ENCODE results near the gene PAPOLB.

Gene PAPOLB

GRCh38 chr7:4878336-4879335, 16.8 kb upstream of the PAPOLB start:
- DNase-seq (ENCODE audit: low read depth in 2 of 2) = no peak

GRCh38 chr7:4876586-4876985, 14.8 kb upstream of the PAPOLB start:
- no peak for DNase-seq (ENCODE audit: low read depth in 2 of 2)

- no peak for DNase-seq (ENCODE audit: low read depth in 2 of 2)
These were observed 13.6 kb upstream of the PAPOLB start for GRCh38 chr7:4875391-4875790.

- no peak for DNase-seq (ENCODE audit: low read depth in 2 of 2)
These were observed 11.5 kb upstream of the PAPOLB start for GRCh38 chr7:4873071-4873944.

GRCh38 chr7:4871930-4872675, 10.3 kb upstream of the PAPOLB start:
- no peak for DNase-seq (ENCODE audit: low read depth in 2 of 2)

GRCh38 chr7:4871056-4871680, 9.3 kb upstream of the PAPOLB start:
- DNase-seq (ENCODE audit: low read depth in 2 of 2) = no peak

GRCh38 chr7:4868493-4868892, 6.7 kb upstream of the PAPOLB start:
- no peak for DNase-seq (ENCODE audit: low read depth in 2 of 2)

GRCh38 chr7:4866528-4867496, 5.0 kb upstream of the PAPOLB start:
- no peak for DNase-seq (ENCODE audit: low read depth in 2 of 2)

- DNase-seq (ENCODE audit: low read depth in 2 of 2) = no peak
These were observed 326 bp upstream of the PAPOLB start for GRCh38 chr7:4862156-4862555.

- no peak for DNase-seq (ENCODE audit: low read depth in 2 of 2)
These were observed 603 bp downstream of the PAPOLB start for GRCh38 chr7:4861227-4861626.

GRCh38 chr7:4857189-4857588, 4.6 kb downstream of the PAPOLB start:
- no peak for DNase-seq (ENCODE audit: low read depth in 2 of 2)

- DNase-seq (ENCODE audit: low read depth in 2 of 2) = no peak
These were observed 5.3 kb downstream of the PAPOLB start for GRCh38 chr7:4856336-4857057.

- no peak for DNase-seq (ENCODE audit: low read depth in 2 of 2)
These were observed 6.9 kb downstream of the PAPOLB start for GRCh38 chr7:4854916-4855315.

- no peak for DNase-seq (ENCODE audit: low read depth in 2 of 2)
These were observed 10.1 kb downstream of the PAPOLB start for GRCh38 chr7:4851459-4852422.

- DNase-seq (ENCODE audit: low read depth in 2 of 2) = no peak
These were observed 11.5 kb downstream of the PAPOLB start for GRCh38 chr7:4850262-4850795.

GRCh38 chr7:4849390-4849789, 12.4 kb downstream of the PAPOLB start:
- no peak for DNase-seq (ENCODE audit: low read depth in 2 of 2)

GRCh38 chr7:4845740-4846142, 16.1 kb downstream of the PAPOLB start:
- DNase-seq (ENCODE audit: low read depth in 2 of 2) = no peak

All from fibroblast of skin of left biceps (primary cell).